GM12878 (cell line): Measurements from ENCODE around the gene CCSER1. TPM values are rescaled to one million over a fixed set of nuclear protein-coding genes. Genes with fewer than 3 reads are reported as not detected.

ENCODE experiments used
- ATAC-seq: fragments of 200-7000 bp; cut with Tn5 transposase; 3 replicates; pipeline ENCODE4 v1.9.1; 2020; ENCODE audit warnings: mild to moderate bottlenecking, moderate library complexity
- BruUV-seq: library from RNA; stranded (reverse); fragments of 400-500 nt; replicated peaks from 2 replicates; lab custom pipeline; 2021; lab: Mats Ljungman, UMichigan
- CTCF ChIA-PET: fragments of 300-600 bp; sonication (Branson Sonifier 250); formaldehyde crosslinking; extraction: SDS; loops from one replicate; lab custom pipeline; 2021; ENCODE audit warnings: inconsistent platforms; lab: Yijun Ruan, JAX
- POLR2A ChIA-PET: fragments of 350-600 bp; formaldehyde crosslinking; extraction: SDS; loops from one replicate; lab custom pipeline; 2021; ENCODE audit warnings: inconsistent platforms; lab: Charles Lee
- RAD21 ChIA-PET: fragments of 300-600 bp; sonication (Branson Sonifier 250); formaldehyde crosslinking; loops from one replicate; lab custom pipeline; 2023; ENCODE audit warnings: antibody characterized with exemption; ENCODE audit not compliant: unreplicated experiment; lab: Charles Lee
- SMC1A ChIA-PET: fragments of 300-600 bp; sonication (Branson Sonifier 250); formaldehyde crosslinking; loops from one replicate; lab custom pipeline; 2023; ENCODE audit not compliant: unreplicated experiment, uncharacterized antibody; lab: Charles Lee
- DNase-seq: peaks from one replicate; pipeline ENCODE4 v3.0.0-alpha.2; 2011; ENCODE audit warnings: low read depth, low spot score
- FAIRE-seq: peaks from 3 replicates; lab custom pipeline; 2011; peaks lifted over from hg19 to GRCh38; lab: Jason Lieb, UNC
- H2AFZ ChIP-seq: 2 replicates; pipeline ENCODE4 v1.6.0; 2011; ENCODE audit warnings: low read depth, low read length, control low read depth; ENCODE audit not compliant: control insufficient read depth
- H3K27ac ChIP-seq: 2 replicates; pipeline ENCODE4 v1.5.1; 2011; ENCODE audit warnings: control low read depth; ENCODE audit not compliant: control insufficient read depth, insufficient read depth
- H3K27me3 ChIP-seq, 2 experiments: replicated peaks in 1 of 2; 2 replicates each; pipeline versions ENCODE4 v1.6.0 to v1.6.1; 2011; ENCODE audit warnings: low read length in 1 of 2; ENCODE audit not compliant: control insufficient read depth in 2 of 2, insufficient read depth in 2 of 2
- H3K36me3 ChIP-seq, 2 experiments: 2 replicates each; pipeline ENCODE4 v1.5.1; 2011; ENCODE audit warnings: low read length in 1 of 2; ENCODE audit not compliant: control insufficient read depth in 2 of 2, insufficient read depth in 2 of 2
- H3K4me1 ChIP-seq: 2 replicates; pipeline ENCODE4 v1.6.1; 2011; ENCODE audit warnings: mild to moderate bottlenecking, low read length, moderate library complexity, mixed read lengths; ENCODE audit not compliant: control insufficient read depth, insufficient read depth
- H3K4me2 ChIP-seq: 2 replicates; pipeline ENCODE4 v1.6.0; 2011; ENCODE audit warnings: control low read depth; ENCODE audit not compliant: control insufficient read depth, insufficient read depth
- H3K4me3 ChIP-seq: fragments of 200-600 bp; sonication (generic); 2 replicates; pipeline ENCODE4 v1.5.1; 2016
- H3K79me2 ChIP-seq: 2 replicates; pipeline ENCODE4 v1.6.0; 2011; ENCODE audit warnings: low read length; ENCODE audit not compliant: control insufficient read depth, insufficient read depth
- H3K9ac ChIP-seq: 2 replicates; pipeline ENCODE4 v1.8.0; 2011; ENCODE audit warnings: low read length, control low read depth, mixed read lengths; ENCODE audit not compliant: control insufficient read depth, insufficient read depth
- H3K9me3 ChIP-seq: replicated peaks from 3 replicates; pipeline ENCODE4 v1.5.1; 2011; ENCODE audit warnings: mild to moderate bottlenecking, low read length; ENCODE audit not compliant: control insufficient read depth, insufficient read depth
- H4K20me1 ChIP-seq: 2 replicates; pipeline ENCODE4 v1.6.0; 2011; ENCODE audit not compliant: control insufficient read depth, insufficient read depth
- CHD2 ChIP-seq: IDR thresholded peaks from 2 replicates; pipeline ENCODE4 v1.6.1; 2011; ENCODE audit warnings: low read depth, low read length, improper control_type of control experiment, borderline replicate concordance
- FOXM1 ChIP-seq: IDR thresholded peaks from 2 replicates; pipeline ENCODE4 v1.6.1; 2012; ENCODE audit warnings: low read depth, mild to moderate bottlenecking, inconsistent platforms, low read length, moderate library complexity
- GABPA ChIP-seq: IDR thresholded peaks from 2 replicates; pipeline ENCODE4 v1.6.1; 2014; ENCODE audit warnings: antibody characterized with exemption, low read depth, mild to moderate bottlenecking, inconsistent platforms
- NR2C1 ChIP-seq: fragments of 450-650 bp; IDR thresholded peaks from 2 replicates; pipeline ENCODE4 v1.6.1; 2017; ENCODE audit warnings: antibody characterized with exemption, mild to moderate bottlenecking, moderate library complexity
- PML ChIP-seq: IDR thresholded peaks from 2 replicates; pipeline ENCODE4 v1.6.1; 2012; ENCODE audit warnings: low read length, inconsistent platforms
- PRDM15 ChIP-seq: fragments of 450-650 bp; formaldehyde crosslinking; IDR thresholded peaks from 2 replicates; pipeline ENCODE4 v1.4.0; 2020; ENCODE audit warnings: mild to moderate bottlenecking, moderate library complexity
- RELA ChIP-seq: fragments of 450-650 bp; IDR thresholded peaks from 2 replicates; pipeline ENCODE4 v1.8.0; 2014; ENCODE audit warnings: borderline replicate concordance; ENCODE audit not compliant: partially characterized antibody
- TCF12 ChIP-seq: IDR thresholded peaks from 2 replicates; pipeline ENCODE4 v1.6.1; 2011; ENCODE audit warnings: low read depth, mild to moderate bottlenecking, low read length
- TCF3 ChIP-seq: IDR thresholded peaks from 2 replicates; pipeline ENCODE4 v1.6.1; 2012; ENCODE audit warnings: low read depth, mild to moderate bottlenecking, low read length, borderline replicate concordance; ENCODE audit not compliant: insufficient read depth
- WGBS: methylation state at CpG from one replicate; pipeline ENCODE4 v1.1.6; 2016; ENCODE audit warnings: low lambda C conversion rate; ENCODE audit not compliant: insufficient replicate concordance, insufficient coverage; ENCODE audit errors: missing lambda C conversion rate; 5-methylcytosine and 5-hydroxymethylcytosine counted together
- in situ Hi-C: fragments of 300-500 bp; cut with MboI; formaldehyde crosslinking; loops from 9 replicates; pipeline ENCODE4 v1.14.3; 2018; ENCODE audit warnings: mixed read lengths
- intact Hi-C: fragments of 100-400 bp; cut with micrococcal nuclease; formaldehyde crosslinking; loops from one replicate; pipeline ENCODE4 v1.14.2; 2022; ENCODE audit not compliant: unreplicated experiment
- polyA plus RNA-seq, 11 experiments: library from polyadenylated mRNA; depleted of rRNA in 4 of 11; unstranded in 6 of 11; stranded (reverse) in 5 of 11; fragments of >200 nt; fragmentation: Nextera tagmentation in 4 of 11; fragmentation: Illumina TruSeq in 1 of 11; extraction: Ambion mirVana in 4 of 11; extraction: Trizol in 1 of 11; gene quantifications; 1 replicate in 1 of 11; 2 replicates in 10 of 11; pipeline versions ENCODE4 v1.2.1 to v1.2.3, GENCODE V29; 2011 to 2016; ENCODE audit warnings: inconsistent platforms in 2 of 11, missing spikeins in 2 of 11, low read depth in 1 of 11
- total RNA-seq, 4 experiments: library from RNA; depleted of rRNA in 3 of 4; stranded (reverse); fragments of >200 nt in 3 of 4; fragmentation: Illumina TruSeq in 1 of 4; extraction: Trizol in 1 of 4; gene quantifications; 2 replicates each; pipeline versions ENCODE4 v1.2.1 to v1.2.3, GENCODE V29; 2013 to 2021

Gene CCSER1
- total and polyA plus RNA-seq, 10 of the 15 experiments (the other 5 are each of a cell fraction or from before 2014, with no cell fraction given), result 0.22 to 2.7 (median 1.0) TPM

- TF ChIP-seq RELA, result no peak
- TF ChIP-seq CHD2, result no peak
- TF ChIP-seq FOXM1, result no peak
- TF ChIP-seq PML, result no peak
- no peak for TF ChIP-seq GABPA
- no peak for TF ChIP-seq TCF12
- no peak for TF ChIP-seq NR2C1
- TF ChIP-seq PRDM15 (CRISPR knock-in tag), result no peak
- TF ChIP-seq TCF3, result no peak
- ATAC-seq, result no peak
- H3K27me3 ChIP-seq, result no peaks in the 10 kb centered on the region
- POLR2A ChIA-PET, result no interaction called here
- FAIRE-seq, result no peak
- intact Hi-C loops, result no loop called here
- no peaks in the 10 kb centered on the region for H3K79me2 ChIP-seq
- no peak overlapping the region for H2AFZ ChIP-seq
- H3K27ac ChIP-seq, result no peak overlapping the region
- H3K4me1 ChIP-seq, result no peaks in the 10 kb centered on the region
- in situ Hi-C loops, result no loop called here
- SMC1A ChIA-PET, result no interaction called here
- no peak overlapping the region for H3K4me3 ChIP-seq
- no peaks in the 10 kb centered on the region for H3K36me3 ChIP-seq
- no peaks in the 10 kb centered on the region for H3K9me3 ChIP-seq
- no peak overlapping the region for H3K9ac ChIP-seq
- no peak for DNase-seq
- CTCF ChIA-PET, result no interaction called here
- WGBS, result 12% methylated on average over 5 of the region's 5 CpGs
- BruUV-seq, result no TSS peak
- H4K20me1 ChIP-seq, result no peaks in the 10 kb centered on the region
- no peak overlapping the region for H3K4me2 ChIP-seq
- RAD21 ChIA-PET, result no interaction called here
These were observed 1128.8 kb downstream of the CCSER1 start for GRCh38 chr4:91256043-91256442.
